Glomerular endothelial cell (primary cell): Measurements from ENCODE around the gene CYB5A. TPM values are rescaled to one million over a fixed set of nuclear protein-coding genes. Genes with fewer than 3 reads are reported as not detected.
"Not testable (repeated sequence)": the region's sequence is repeated elsewhere in the genome, so short reads cannot be mapped to it uniquely, and the experiment has no call there.

Experiments used
- DNase-seq: peaks from one replicate; pipeline ENCODE4 v3.0.0-alpha.2; 2011; ENCODE audit warnings: low read depth, low spot score; ENCODE audit errors: extremely low read depth
- total RNA-seq: library from RNA; depleted of rRNA; stranded (reverse); fragments of >200 nt; gene quantifications from 2 replicates; pipeline ENCODE4 v1.2.3, GENCODE V29; 2015

CYB5A gene
- 78.1 and 133 TPM in 2 replicates for total RNA-seq

GRCh38 chr18:74291771-74292540 lies at the start of gene CYB5A:
CYB5A (minus strand) TSS chr18:74291963; CDS start chr18:74291875, 88 bp downstream.
- DNase-seq = peak; percentile 74

DNA sequence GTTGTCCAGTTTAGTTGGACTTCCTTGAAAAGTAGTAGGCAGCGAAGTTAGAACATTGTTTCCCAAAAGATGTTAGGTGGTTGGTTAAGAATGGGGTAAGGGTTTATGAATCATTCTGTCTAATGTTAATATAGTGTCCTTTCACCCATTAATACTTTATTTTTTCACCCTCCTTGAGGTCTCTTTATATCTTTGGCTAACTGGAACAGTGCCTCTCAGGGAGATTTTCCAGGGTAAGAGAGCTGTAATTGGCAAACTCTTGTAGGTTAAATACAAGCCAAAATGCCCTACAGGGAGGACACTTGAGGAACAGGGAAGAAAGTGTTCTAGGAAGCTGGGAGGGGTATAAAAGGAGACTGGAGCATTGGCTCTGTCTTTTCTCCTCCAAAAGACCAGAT lies 46.1 kb upstream of the CYB5A start:
- no peak for DNase-seq

GRCh38 chr18:74337155-74337911 lies 45.6 kb upstream of the CYB5A start:
- no peak for DNase-seq

- DNase-seq = no peak
Measured at GRCh38 chr18:74336656-74337055, 44.9 kb upstream of the CYB5A start.

- DNase-seq = no peak
Measured at GRCh38 chr18:74334242-74334893, 42.6 kb upstream of the CYB5A start.

DNA sequence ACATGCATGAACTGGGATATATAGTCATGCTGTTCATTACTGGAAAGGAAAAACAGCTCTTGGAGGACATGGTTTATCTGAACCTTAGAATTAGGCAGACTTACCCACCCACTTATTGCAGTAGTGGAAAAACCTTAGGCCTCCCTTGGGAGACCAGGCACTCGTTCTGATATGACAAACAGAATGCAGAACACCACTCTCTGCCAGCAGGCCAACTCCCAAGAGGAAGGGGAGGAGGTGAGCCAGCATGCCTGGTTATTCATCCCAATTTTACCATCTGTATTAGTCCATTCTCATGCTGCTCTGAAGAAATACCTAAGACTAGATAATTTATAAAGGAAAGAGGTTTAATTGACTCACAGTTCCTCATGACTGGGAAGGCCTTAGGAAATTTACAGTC lies 41.3 kb upstream of the CYB5A start:
- DNase-seq = no peak

GRCh38 chr18:74331404-74331803 lies 39.6 kb upstream of the CYB5A start:
- no peak for DNase-seq

- DNase-seq = no peak
Measured at GRCh38 chr18:74329688-74330205, 38.0 kb upstream of the CYB5A start.

GRCh38 chr18:74328206-74328605 lies 36.4 kb upstream of the CYB5A start:
- no peak for DNase-seq

DNA sequence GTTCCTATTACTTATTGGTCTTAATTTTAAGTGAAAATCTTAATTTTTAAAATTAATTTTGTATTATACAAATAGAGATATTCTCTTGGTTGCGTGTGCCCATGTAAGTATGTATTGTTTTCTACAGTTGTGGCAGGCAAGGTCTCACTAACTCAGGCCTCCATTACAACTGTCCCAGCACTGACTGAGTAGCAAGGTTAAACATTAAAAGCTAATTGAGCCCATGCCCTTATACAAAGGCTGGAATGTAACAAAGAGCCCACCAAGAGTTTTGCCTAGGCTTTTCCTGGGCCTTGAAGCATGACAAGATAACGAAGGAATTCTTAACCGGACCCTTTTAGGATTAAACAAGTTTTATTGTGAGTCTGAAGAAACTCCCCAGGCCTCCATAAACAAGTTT lies 35.0 kb upstream of the CYB5A start:
- not testable (repeated sequence) for DNase-seq

- no peak for DNase-seq
Measured at GRCh38 chr18:74326231-74326630, 34.5 kb upstream of the CYB5A start.

DNA sequence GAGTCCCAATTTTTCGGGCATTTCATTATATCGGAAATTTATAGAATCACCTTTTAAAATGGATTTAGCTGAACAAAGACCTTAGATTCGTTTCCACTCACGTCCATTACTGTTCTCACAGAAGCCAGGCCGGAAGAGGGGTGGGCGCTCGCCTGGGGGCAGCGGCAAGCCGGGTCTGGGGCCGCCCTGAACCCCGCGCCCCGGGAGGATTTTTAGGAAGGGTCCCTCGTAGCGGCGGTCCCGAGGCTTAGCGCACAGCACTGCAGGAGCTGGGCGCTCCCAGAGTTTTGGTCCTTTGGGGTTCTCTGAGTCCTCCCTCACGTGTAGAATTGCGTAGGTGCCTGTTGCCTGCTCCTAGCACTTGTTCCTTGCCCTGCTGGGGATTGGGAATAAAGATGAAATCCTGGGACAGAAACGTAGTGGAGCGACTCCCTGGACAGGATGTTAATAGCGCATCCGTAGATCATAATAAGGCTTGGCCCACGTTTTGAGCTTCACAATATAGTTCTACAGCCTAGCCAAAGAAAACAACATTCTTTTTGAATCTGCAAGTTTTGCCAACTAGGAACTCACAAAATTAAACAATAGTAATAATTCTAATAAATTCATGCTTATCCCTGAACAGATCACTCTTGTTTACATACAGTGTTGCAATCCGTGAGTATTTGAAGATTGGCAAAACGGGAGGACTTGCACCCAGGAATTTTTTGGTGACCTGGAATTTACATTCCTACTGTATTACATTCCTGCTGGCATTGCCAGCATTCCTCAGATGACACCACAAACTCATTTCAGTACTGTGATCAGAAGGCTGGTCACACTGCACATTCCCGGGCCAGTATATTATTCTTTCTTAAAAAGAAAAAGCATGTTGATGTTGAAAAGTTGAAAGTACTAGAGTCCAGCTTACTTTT lies 24.8 kb upstream of the CYB5A start:
- DNase-seq = no peak

GRCh38 chr18:74315464-74316256 lies 23.9 kb upstream of the CYB5A start, which contains the start of gene C18orf63:
C18orf63 (plus strand) TSS chr18:74315839; CDS start chr18:74317866, 2,027 bp downstream.
- DNase-seq = no peak

GRCh38 chr18:74314759-74315463 lies 23.1 kb upstream of the CYB5A start:
- no peak for DNase-seq

DNA sequence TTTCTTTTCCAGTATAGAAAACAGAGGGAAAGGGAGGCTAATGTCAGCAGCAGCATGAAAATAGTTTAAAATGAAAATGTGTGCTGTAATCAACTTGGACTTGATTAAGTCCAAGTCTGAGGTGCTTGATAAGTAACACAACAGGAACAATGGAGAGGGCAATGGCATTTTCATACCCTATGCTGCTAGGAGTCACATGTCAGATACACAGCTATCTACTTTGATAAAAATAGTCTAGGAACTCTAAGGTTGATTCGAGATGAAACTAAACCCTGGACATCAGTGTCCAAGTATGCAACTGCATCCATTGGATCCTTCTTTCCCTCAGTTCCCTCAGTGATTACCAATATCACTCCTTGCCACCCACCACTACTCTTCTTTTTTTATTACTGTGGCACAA lies 19.2 kb upstream of the CYB5A start:
- no peak for DNase-seq

DNA sequence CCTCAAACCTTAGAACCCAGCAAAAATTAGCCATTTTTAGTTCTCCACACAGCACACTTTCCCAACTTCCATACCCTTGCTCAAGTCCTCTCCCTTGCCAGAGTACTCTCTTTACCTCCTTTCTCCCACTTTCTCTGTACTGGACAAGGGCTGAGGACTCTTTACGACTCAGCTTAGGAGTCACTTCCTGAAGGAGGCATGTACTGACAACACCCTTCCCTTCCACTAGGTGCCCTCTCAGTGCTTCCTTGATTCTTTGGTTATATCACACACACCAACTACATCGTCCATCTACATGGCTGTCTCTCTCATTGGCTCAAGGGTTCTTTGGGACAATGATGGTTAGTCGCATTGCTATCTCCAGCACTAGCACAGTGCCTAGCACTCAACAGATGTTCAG lies 18.6 kb upstream of the CYB5A start:
- no peak for DNase-seq

DNA sequence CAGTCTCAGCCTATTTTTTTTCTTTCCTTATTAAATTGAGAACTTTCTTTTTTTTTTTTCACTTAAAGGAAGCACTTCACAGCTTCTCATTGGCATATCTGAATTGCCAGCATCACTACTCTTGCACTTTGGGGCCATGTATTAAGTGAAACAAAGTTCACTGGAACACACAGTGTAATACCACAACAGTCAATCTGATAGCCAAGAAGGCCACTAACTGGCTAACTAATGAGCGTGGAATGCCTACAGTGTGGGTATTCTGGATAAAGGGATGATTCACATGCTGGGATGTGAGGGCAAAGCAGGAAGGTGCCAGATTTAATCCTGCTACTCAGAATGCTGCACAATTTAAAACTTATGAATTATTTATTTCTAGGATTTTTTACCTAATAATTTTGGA lies 12.2 kb upstream of the CYB5A start:
- no peak for DNase-seq

GRCh38 chr18:74303306-74303705 lies 11.5 kb upstream of the CYB5A start:
- no peak for DNase-seq

- DNase-seq = no peak
Measured at GRCh38 chr18:74299746-74300145, 8.0 kb upstream of the CYB5A start.
